ENCODE data around the gene HSD11B1L. TPM values are rescaled to one million over a fixed set of nuclear protein-coding genes. Genes with fewer than 3 reads are reported as not detected.

Gene HSD11B1L
- total RNA-seq, 1 experiment from 2014 or later = 2.4 TPM

GRCh38 chr19:5632241-5632612, 48.6 kb upstream of the HSD11B1L start:
- CTCF ChIA-PET = no interaction called here
- H3K9me3 ChIP-seq = no peaks in the 10 kb centered on the region
- no peaks in the 10 kb centered on the region for H3K27me3 ChIP-seq (replicated peaks; ENCODE audit: control insufficient read depth, insufficient read depth, low read length)
- no peaks in the 10 kb centered on the region for H3K27me3 Mint-ChIP-seq (ENCODE audit: insufficient read depth, unreplicated experiment)
- peaks cover 21% of the 10 kb centered on the region for H3K4me1 Mint-ChIP-seq (ENCODE audit: low read depth, unreplicated experiment)
- H3K9me3 Mint-ChIP-seq (ENCODE audit: unreplicated experiment) = no peaks in the 10 kb centered on the region
- POLR2A ChIA-PET = no interaction called here
- 0 out of 2 replicates have a peak, but pooled peaks cover 3% of the 10 kb centered on the region for H3K4me1 ChIP-seq
- no peak for TF ChIP-seq CTCF (IDR thresholded peaks at IDR 0.05; ENCODE audit: insufficient read depth in 1 of 2, low read depth in 1 of 2, low read length in 1 of 2, severe bottlenecking in 1 of 2, unreplicated experiment in 1 of 2)
- intact Hi-C loops (cut with micrococcal nuclease; ENCODE audit: unreplicated experiment) = no loop called here
- no TSS peak for BruUV-seq (replicated peaks)
- peaks cover 2% of the 10 kb centered on the region for H3K36me3 ChIP-seq (ENCODE audit: control insufficient read depth, insufficient read depth, low read length)
- DNase-seq = no peak
- H3K4me3 Mint-ChIP-seq (ENCODE audit: unreplicated experiment) = no peak overlapping the region
- H3K27ac Mint-ChIP-seq (ENCODE audit: unreplicated experiment) = no peak overlapping the region
- H3K4me3 ChIP-seq (ENCODE audit: low read depth, low read length) = no peak overlapping the region
- H3K36me3 Mint-ChIP-seq (ENCODE audit: insufficient read depth, unreplicated experiment) = peaks cover 58% of the 10 kb centered on the region

- H3K9me3 Mint-ChIP-seq (ENCODE audit: unreplicated experiment) = no peaks in the 10 kb centered on the region
- TF ChIP-seq CTCF (IDR thresholded peaks at IDR 0.05; ENCODE audit: insufficient read depth in 1 of 2, low read depth in 1 of 2, low read length in 1 of 2, severe bottlenecking in 1 of 2, unreplicated experiment in 1 of 2) = no peak
- H3K27me3 Mint-ChIP-seq (ENCODE audit: insufficient read depth, unreplicated experiment) = no peaks in the 10 kb centered on the region
- Histone ChIP-seq H3K4me3 (ENCODE audit: low read depth, low read length) (no peak overlapping the region), H3K27me3 (replicated peaks; ENCODE audit: control insufficient read depth, insufficient read depth, low read length) (no peaks in the 10 kb centered on the region), H3K4me1 (0 out of 2 replicates have a peak, but pooled peaks cover 3% of the 10 kb centered on the region), H3K36me3 (ENCODE audit: control insufficient read depth, insufficient read depth, low read length) (no peaks in the 10 kb centered on the region; the same call in 1 of the 2 replicates), H3K9me3 (no peaks in the 10 kb centered on the region)
- CTCF ChIA-PET = no interaction called here
- no TSS peak for BruUV-seq (replicated peaks)
- H3K4me3 Mint-ChIP-seq (ENCODE audit: unreplicated experiment) = no peak overlapping the region
- peaks cover 17% of the 10 kb centered on the region for H3K4me1 Mint-ChIP-seq (ENCODE audit: low read depth, unreplicated experiment)
- POLR2A ChIA-PET = no interaction called here
- intact Hi-C loops (cut with micrococcal nuclease; ENCODE audit: unreplicated experiment) = no loop called here
- H3K27ac Mint-ChIP-seq (ENCODE audit: unreplicated experiment) = no peak overlapping the region
- no peak for DNase-seq
- H3K36me3 Mint-ChIP-seq (ENCODE audit: insufficient read depth, unreplicated experiment) = peaks cover 58% of the 10 kb centered on the region
Measured at GRCh38 chr19:5632657-5633056, 48.2 kb upstream of the HSD11B1L start.

- BruUV-seq (replicated peaks) = no TSS peak
- Histone ChIP-seq H3K4me1 (0 out of 2 replicates have a peak, but pooled peaks cover 3% of the 10 kb centered on the region), H3K9me3 (no peaks in the 10 kb centered on the region), H3K4me3 (ENCODE audit: low read depth, low read length) (no peak overlapping the region), H3K27me3 (replicated peaks; ENCODE audit: control insufficient read depth, insufficient read depth, low read length) (no peaks in the 10 kb centered on the region), H3K36me3 (ENCODE audit: control insufficient read depth, insufficient read depth, low read length) (no peaks in the 10 kb centered on the region; the same call in 1 of the 2 replicates)
- peaks cover 60% of the 10 kb centered on the region for H3K36me3 Mint-ChIP-seq (ENCODE audit: insufficient read depth, unreplicated experiment)
- H3K27me3 Mint-ChIP-seq (ENCODE audit: insufficient read depth, unreplicated experiment) = no peaks in the 10 kb centered on the region
- no peak overlapping the region for H3K4me3 Mint-ChIP-seq (ENCODE audit: unreplicated experiment)
- TF ChIP-seq CTCF (IDR thresholded peaks at IDR 0.05; ENCODE audit: insufficient read depth in 1 of 2, low read depth in 1 of 2, low read length in 1 of 2, severe bottlenecking in 1 of 2, unreplicated experiment in 1 of 2) = no peak
- CTCF ChIA-PET = no interaction called here
- intact Hi-C loops (cut with micrococcal nuclease; ENCODE audit: unreplicated experiment) = no loop called here
- POLR2A ChIA-PET = interaction anchor here (1.1 kb wide), 1 partner anchor 9 kb away, joined by 3 read pairs; no protein-coding TSS in a partner anchor
- H3K27ac Mint-ChIP-seq (ENCODE audit: unreplicated experiment) = no peak overlapping the region
- no peak for DNase-seq
- no peaks in the 10 kb centered on the region for H3K9me3 Mint-ChIP-seq (ENCODE audit: unreplicated experiment)
- H3K4me1 Mint-ChIP-seq (ENCODE audit: low read depth, unreplicated experiment) = peaks cover 16% of the 10 kb centered on the region
Measured at GRCh38 chr19:5635427-5635826, 45.4 kb upstream of the HSD11B1L start.

Data from Caco-2 (cell line).